Effector CD4-positive, alpha-beta T cell (primary cell): ENCODE measurements around the gene CFAP100.

Experiments
- DNase-seq: peaks from one replicate; pipeline ENCODE4 v3.0.0-alpha.2; 2020

The CFAP100 gene

GRCh38 chr3:126406389-126407296, 11.9 kb downstream of the CFAP100 start:
- DNase-seq, result no peak

GRCh38 chr3:126407412-126408044, 12.8 kb downstream of the CFAP100 start:
- DNase-seq, result no peak

DNA sequence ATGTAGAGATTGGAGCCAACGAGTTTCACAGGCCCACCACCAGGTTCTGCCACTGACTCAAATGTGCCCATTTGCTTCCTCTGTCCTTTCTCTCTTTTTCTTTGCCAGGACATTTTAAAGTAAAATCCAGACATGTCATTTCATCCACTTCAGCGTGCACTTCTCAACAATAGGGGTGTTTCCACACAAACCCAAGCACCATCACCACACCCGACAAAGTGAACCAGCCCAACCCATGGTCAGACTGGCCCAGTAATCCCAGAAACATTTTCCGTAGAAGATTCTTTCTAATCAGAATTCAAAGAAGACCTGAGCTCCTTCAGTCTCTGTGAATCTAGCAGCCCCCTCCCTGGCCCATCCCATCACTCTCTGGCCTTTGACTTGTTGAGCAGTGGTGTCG, 13.4 kb downstream of the CFAP100 start:
- no peak for DNase-seq

GRCh38 chr3:126412841-126413692, 18.4 kb downstream of the CFAP100 start:
- no peak for DNase-seq

DNA sequence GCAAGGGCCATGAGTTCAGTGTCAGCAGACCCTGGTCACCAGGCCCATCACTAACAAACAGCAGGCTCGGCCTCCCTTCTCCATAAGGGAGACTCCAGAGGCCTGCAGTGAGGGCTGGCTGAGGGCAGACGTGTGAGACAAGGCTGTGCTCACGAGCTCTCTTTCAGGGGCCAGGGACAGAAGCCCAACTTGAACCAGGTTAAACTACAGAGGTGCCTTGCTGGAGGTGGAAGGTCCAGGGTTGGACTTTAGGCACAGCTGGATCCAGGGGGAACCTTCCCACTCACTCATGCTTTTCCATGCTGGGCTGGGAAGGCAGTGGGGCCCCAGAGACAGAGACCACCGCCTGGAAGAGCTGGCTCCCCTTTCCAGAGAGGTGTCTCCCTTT, 19.0 kb downstream of the CFAP100 start:
- no peak for DNase-seq

DNA sequence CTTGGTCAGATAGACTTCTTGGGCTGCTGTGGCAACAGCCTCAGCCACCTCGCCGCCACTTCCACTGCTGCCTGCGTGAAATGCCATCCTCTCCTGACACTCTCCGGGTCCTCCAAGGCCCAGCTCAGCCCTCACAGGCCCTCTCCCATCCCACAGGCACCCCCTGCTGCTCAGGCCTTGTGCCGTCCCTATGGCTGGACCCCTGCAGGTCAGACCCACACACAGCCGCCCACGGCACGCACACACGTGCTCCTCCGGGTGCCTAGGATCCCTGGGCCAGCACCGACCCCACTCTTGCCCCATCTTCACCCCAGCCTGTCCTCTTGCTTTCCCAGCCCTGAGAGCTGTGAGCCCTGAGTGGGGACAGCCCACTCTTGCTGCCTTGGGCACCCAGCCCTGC, 19.7 kb downstream of the CFAP100 start:
- DNase-seq, result no peak

- DNase-seq, result no peak
Measured at GRCh38 chr3:126414961-126415660, 20.4 kb downstream of the CFAP100 start.

DNA sequence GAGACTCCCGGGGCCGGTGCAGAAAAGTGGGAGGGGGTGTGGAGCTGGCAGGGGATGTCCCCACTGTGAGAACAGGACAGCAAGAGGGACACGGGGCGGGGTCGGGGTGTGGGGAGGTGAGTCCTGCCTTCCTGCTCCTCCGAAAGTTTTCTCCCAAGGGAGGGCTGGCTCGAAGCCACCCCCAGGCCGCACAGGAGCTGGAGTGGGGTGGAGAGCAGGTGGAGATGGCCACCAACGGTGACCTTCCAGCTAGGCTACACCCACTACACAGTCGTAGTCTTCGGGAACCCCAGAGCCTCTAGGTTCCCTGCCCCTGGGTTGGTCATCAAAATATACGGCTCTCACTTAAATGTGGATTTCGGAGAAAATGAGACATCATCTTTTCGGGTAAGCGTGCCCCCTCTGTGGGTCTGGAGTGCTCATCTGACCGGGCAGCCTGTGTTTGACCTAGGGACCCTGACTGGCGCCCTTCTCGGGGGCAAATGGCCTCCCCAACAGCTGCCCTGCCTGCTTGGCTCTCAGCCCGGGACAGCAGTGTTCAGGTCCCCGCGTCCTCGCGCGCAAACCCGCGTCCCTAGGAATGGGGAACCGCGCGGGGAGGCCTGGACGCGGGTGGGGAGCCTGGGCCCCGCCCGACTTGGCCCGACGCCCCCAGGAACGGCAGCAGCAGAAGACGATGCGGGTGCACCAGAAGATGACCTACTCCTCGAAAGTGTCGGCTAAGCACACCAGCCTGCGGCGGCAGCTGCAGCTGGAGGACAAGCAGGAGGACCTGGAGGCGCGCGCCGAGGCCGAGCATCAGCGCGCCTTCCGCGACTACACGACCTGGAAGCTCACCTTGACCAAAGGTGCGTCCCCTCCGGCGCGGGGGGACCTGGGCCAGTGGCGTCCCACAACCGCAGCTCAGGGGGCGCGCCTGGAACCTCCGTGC, 21.2 kb downstream of the CFAP100 start:
- DNase-seq, result no peak

GRCh38 chr3:126416943-126417342, 22.2 kb downstream of the CFAP100 start:
- DNase-seq, result no peak

DNA sequence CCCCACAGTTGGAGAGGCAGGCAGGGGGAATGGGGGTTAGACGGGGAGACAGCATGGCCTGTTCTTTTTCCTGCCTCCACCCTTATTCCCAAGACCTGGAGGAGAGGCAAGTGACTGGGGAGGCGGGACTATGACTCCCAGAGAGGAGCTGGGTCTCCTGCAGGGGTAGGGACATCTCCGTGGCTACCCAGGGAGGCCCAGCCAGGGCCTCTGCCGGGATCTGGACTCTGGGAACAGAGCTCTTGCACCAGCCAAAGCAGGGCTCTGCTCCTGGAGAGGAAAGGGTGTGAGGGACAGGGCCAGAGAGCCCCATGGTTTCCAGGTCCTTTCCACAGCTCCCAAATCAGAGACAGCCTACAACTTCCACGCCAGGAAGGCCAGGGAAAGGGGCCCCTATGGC, 22.8 kb downstream of the CFAP100 start:
- DNase-seq, result no peak

DNA sequence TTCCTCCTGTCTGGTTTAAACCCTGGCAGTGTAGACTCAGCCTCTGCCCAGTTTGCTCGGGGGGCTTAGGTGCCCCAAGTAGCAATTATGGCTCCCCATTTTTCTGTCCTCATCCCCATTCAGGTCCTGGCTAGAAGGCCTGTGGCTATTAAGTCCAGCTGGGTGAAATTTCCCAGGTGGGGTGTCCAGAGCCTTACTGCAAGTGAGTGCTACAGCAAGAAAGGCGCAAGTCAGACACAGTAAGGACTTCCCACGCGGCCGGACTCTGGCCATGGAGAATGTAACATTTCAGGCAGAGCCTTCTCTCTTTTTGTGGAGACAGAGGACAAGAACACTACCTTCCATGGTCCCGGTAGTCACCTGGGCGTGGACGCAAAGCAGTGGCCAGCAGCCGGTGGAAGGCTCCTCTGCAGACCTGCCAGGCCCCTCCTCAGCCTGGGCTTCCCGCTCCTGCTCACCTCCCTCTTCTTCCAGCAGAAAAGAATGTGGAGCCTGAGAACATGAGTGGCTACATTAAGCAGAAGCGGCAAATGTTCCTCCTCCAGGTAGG, 23.3 kb downstream of the CFAP100 start:
- no peak for DNase-seq

DNA sequence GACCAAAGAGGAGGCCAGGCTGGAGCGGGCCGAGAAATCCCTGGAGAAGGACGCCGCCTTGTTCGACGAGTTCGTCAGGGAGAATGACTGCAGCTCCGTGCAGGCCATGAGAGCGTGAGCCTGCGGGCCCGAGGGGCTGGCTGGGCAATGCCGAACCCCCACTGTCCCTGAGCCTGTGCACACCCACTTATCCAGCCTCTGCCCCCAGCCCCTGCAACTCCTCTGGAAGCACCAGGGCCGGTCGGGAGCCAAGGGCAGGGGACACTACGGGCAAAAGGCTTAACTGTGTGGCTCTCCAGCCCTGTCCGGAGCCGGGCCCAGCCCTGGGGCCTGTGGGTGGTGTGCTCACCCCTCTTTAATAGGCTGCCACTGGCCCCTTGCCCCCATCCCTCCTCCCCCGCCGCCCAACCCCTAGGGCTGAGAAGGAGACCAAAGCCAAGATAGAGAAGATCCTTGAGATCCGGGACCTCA, 24.0 kb downstream of the CFAP100 start:
- DNase-seq, result no peak

DNA sequence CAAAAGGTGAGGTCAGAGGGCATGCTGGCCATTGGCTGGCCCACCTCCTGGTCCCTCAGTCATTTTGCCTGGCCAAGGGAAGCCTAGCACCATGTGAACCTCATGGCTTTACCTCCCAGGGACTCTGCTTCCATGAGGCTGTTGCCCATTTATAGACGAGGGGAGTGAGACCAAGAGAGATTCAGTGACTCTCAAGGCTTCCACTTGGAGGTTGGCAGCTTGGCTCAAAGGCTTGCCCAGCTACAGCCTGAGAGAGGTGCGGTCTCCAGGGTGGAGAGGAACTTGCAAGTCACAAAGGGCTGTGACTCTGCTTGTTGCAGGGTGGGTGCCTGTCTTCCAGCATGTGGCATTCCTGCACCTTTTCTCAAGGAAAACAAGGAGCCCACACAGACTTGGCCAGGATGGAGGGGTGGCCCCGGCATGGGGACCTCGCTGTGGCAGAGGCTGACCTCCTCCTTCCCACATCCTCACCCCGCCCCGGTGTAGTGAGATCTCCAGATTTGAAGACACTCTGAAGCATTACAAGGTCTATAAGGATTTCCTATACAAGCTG, 24.5 kb downstream of the CFAP100 start:
- no peak for DNase-seq

GRCh38 chr3:126419886-126420786, 25.4 kb downstream of the CFAP100 start:
- DNase-seq, result no peak

DNA sequence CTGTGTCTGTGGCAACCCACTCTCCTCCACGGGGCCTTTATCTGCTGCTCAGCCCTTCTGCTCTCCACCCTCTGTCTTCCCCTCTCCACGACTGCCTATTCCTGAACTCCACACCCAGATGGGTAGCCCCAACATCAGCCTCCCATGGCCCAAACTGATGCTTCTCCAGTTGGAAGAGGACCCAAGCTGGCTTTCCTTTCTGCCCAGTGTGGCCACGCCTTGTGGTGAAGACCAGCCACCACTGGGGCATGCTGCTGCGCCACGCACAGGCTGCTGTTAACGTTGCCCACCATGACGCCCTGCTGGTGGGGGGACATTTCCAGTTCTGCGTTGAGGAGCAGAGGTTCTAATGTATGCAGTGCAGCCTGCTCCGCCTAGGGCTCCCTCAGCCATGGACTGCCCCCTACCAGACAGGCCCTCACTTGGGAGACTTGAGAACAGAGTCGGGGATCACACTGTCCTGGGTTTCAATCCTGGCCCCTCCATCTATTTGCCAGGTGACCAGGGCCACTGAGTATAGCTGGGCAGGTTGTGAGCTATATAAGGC, 26.9 kb downstream of the CFAP100 start:
- DNase-seq, result no peak

- DNase-seq, result no peak
Measured at GRCh38 chr3:126422121-126422520, 27.4 kb downstream of the CFAP100 start.

- no peak for DNase-seq
Measured at GRCh38 chr3:126422571-126423091, 27.9 kb downstream of the CFAP100 start.

DNA sequence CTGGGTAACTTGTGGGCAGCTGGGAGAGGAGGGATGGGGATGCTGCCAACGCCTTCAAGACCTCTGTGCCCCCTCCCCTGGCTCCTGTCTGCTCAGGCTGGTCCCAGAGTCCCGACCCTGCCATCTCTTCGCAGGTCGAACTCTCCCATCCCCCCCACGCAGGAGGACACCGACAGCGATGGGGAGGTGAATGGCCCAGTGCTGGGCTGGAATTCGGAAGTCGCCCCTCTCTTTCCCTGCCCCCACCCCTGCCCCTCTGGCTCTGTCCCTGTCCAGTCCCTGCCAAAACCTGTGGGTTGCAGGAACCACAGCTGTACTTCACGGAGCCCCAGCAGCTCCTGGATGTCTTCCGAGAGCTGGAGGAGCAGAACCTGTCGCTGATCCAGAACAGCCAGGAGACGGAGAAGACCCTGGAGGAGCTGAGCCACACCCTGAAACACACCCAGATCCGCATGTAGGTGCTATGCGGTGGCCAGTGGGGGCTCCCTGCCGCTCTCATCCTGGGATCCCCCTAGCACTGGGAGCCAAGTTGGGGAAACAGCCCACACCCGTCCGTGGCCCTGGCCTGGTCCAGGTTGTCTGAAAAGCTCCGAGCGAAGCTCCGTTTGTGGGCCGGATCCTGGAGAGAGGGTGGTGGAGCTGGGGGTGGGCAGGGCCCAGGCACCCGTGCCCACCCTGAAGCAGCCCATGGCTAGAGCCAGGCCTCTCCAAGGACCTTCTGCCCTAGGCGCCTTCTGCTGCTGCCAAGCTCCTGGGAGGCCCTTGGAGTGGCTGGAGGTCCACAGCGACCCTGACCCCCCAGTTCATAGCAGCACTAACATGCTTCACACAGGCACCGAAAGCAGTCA, 28.7 kb downstream of the CFAP100 start:
- no peak for DNase-seq
